H1 (cell line): ENCODE measurements around the gene KIAA0513.

Experiments used
- ASH2L ChIP-seq: fragments of 200-600, 300-600 bp; sonication (generic); IDR thresholded peaks from one replicate; pipeline ENCODE4 v1.7.1; 2017; ENCODE audit warnings: low read length
- CHD2 ChIP-seq: IDR thresholded peaks from 2 replicates; pipeline ENCODE4 v1.6.1; 2012; ENCODE audit warnings: low read length, improper control_type of control experiment
- CTBP2 ChIP-seq: IDR thresholded peaks from 2 replicates; pipeline ENCODE4 v1.7.0; 2011; ENCODE audit warnings: borderline replicate concordance, mild to moderate bottlenecking, moderate library complexity, mixed read lengths, low read length; ENCODE audit not compliant: insufficient read depth, insufficient read length
- CTCF ChIP-seq, 3 experiments: IDR thresholded peaks; 1 replicate in 2 of 3; 2 replicates in 1 of 3; pipeline versions ENCODE4 v1.5.1 to v1.6.1; 2011; ENCODE audit warnings: low read length in 3 of 3, mild to moderate bottlenecking in 3 of 3, inconsistent platforms in 2 of 3, low read depth in 1 of 3, moderate library complexity in 1 of 3; ENCODE audit not compliant: insufficient read depth in 1 of 3; ENCODE audit errors: control extremely low read depth in 1 of 3
- EP300 ChIP-seq, 2 experiments: IDR thresholded peaks; 1 replicate in 1 of 2; 2 replicates in 1 of 2; pipeline ENCODE4 v1.6.1; 2011 to 2012; ENCODE audit warnings: low read depth in 2 of 2, low read length in 2 of 2, mild to moderate bottlenecking in 2 of 2, borderline replicate concordance in 1 of 2, inconsistent platforms in 1 of 2, moderate library complexity in 1 of 2
- EZH2 ChIP-seq: fragments of 200-600 bp; sonication (generic); IDR thresholded peaks from 2 replicates; pipeline ENCODE4 v1.7.1; 2012; ENCODE audit warnings: low read depth, mild to moderate bottlenecking, moderate library complexity, low read length, inconsistent platforms; ENCODE audit not compliant: severe bottlenecking
- NANOG ChIP-seq: IDR thresholded peaks from 2 replicates; pipeline ENCODE4 v1.6.1; 2011; ENCODE audit warnings: low read length, low read depth, mild to moderate bottlenecking, inconsistent platforms; ENCODE audit not compliant: insufficient read depth, poor library complexity, severe bottlenecking
- POLR2A ChIP-seq, 2 experiments: IDR thresholded peaks; 1 replicate in 1 of 2; 2 replicates in 1 of 2; pipeline ENCODE4 v1.6.1; 2011; ENCODE audit warnings: low read depth in 2 of 2, low read length in 2 of 2, mild to moderate bottlenecking in 2 of 2; ENCODE audit errors: control extremely low read depth in 1 of 2
- POLR2AphosphoS5 ChIP-seq: IDR thresholded peaks from 2 replicates; pipeline ENCODE4 v1.6.1; 2011; ENCODE audit warnings: low read depth, low read length
- SP1 ChIP-seq: IDR thresholded peaks from 2 replicates; pipeline ENCODE4 v1.6.1; 2011; ENCODE audit warnings: low read depth, low read length
- TAF1 ChIP-seq: IDR thresholded peaks from 2 replicates; pipeline ENCODE4 v1.6.1; 2011; ENCODE audit warnings: mild to moderate bottlenecking, low read depth, low read length

GRCh38 chr16:85072076-85072860 lies 44.7 kb downstream of the KIAA0513 start:
- TF ChIP-seq CTCF (IDR thresholded peaks at IDR 0.05; ENCODE audit: control extremely low read depth in 1 of 3, insufficient read depth in 1 of 3, low read depth in 1 of 3, low read length in 3 of 3) (no peak), EZH2 (no peak), CTBP2 (no peak), ASH2L (no peak), POLR2A (IDR thresholded peaks at IDR 0.05; ENCODE audit: control extremely low read depth in 1 of 2, low read depth in 2 of 2, low read length in 2 of 2) (no peak), TAF1 (no peak), CHD2 (no peak), EP300 (IDR thresholded peaks at IDR 0.05; ENCODE audit: borderline replicate concordance in 1 of 2, low read depth in 2 of 2, low read length in 2 of 2) (no peak), POLR2AphosphoS5 (no peak), NANOG (no peak), SP1 (no peak)
